Measurements from ENCODE around the gene MICALL2. TPM values are rescaled to one million over a fixed set of nuclear protein-coding genes. Genes with fewer than 3 reads are reported as not detected.
A peak's percentile ranks its signal among the peaks of the same experiment; 100 is the strongest.

Gene MICALL2
- total RNA-seq, 1 donor from 2014 or later, result 28.0 TPM

- peak; percentile 100 for DNase-seq
- H3K4me1 Mint-ChIP-seq (ENCODE audit: low read depth, unreplicated experiment), result peaks cover 3% of the 10 kb centered on the region
- H3K4me3 Mint-ChIP-seq (ENCODE audit: unreplicated experiment), result no peak overlapping the region
- no peak overlapping the region for H3K27ac Mint-ChIP-seq (ENCODE audit: unreplicated experiment)
- TF ChIP-seq CTCF (IDR thresholded peaks at IDR 0.05; ENCODE audit: partially characterized antibody, unreplicated experiment), result no peak
- H3K36me3 Mint-ChIP-seq (ENCODE audit: unreplicated experiment), result no peaks in the 10 kb centered on the region
- peaks cover 2% of the 10 kb centered on the region for H3K9me3 Mint-ChIP-seq (ENCODE audit: unreplicated experiment)
- peaks cover 3% of the 10 kb centered on the region for H3K27me3 Mint-ChIP-seq (ENCODE audit: unreplicated experiment)
Measured at GRCh38 chr7:1459512-1459892, 232 bp upstream of the MICALL2 start.

GRCh38 chr7:1457949-1458682, 1.2 kb downstream of the MICALL2 start:
- Mint-ChIP-seq H3K27ac (ENCODE audit: unreplicated experiment) (no peak overlapping the region), H3K4me1 (ENCODE audit: low read depth, unreplicated experiment) (peaks cover 6% of the 10 kb centered on the region), H3K27me3 (ENCODE audit: unreplicated experiment) (peaks cover 5% of the 10 kb centered on the region), H3K9me3 (ENCODE audit: unreplicated experiment) (peaks cover 2% of the 10 kb centered on the region), H3K36me3 (ENCODE audit: unreplicated experiment) (no peaks in the 10 kb centered on the region), H3K4me3 (ENCODE audit: unreplicated experiment) (peak overlapping the region; percentile 71)
- no peak for DNase-seq
- TF ChIP-seq CTCF (IDR thresholded peaks at IDR 0.05; ENCODE audit: partially characterized antibody, unreplicated experiment), result no peak

- DNase-seq, result no peak
- Mint-ChIP-seq H3K4me3 (ENCODE audit: unreplicated experiment) (no peak overlapping the region), H3K9me3 (ENCODE audit: unreplicated experiment) (peaks cover 2% of the 10 kb centered on the region), H3K4me1 (ENCODE audit: low read depth, unreplicated experiment) (peaks cover 11% of the 10 kb centered on the region), H3K27me3 (ENCODE audit: unreplicated experiment) (peaks cover 5% of the 10 kb centered on the region), H3K27ac (ENCODE audit: unreplicated experiment) (no peak overlapping the region), H3K36me3 (ENCODE audit: unreplicated experiment) (no peaks in the 10 kb centered on the region)
- no peak for TF ChIP-seq CTCF (IDR thresholded peaks at IDR 0.05; ENCODE audit: partially characterized antibody, unreplicated experiment)
Measured at GRCh38 chr7:1457059-1457948, 2.0 kb downstream of the MICALL2 start.

GRCh38 chr7:1455955-1456354, 3.3 kb downstream of the MICALL2 start:
- Mint-ChIP-seq H3K27me3 (ENCODE audit: unreplicated experiment) (peaks cover 5% of the 10 kb centered on the region), H3K4me3 (ENCODE audit: unreplicated experiment) (no peak overlapping the region), H3K27ac (ENCODE audit: unreplicated experiment) (no peak overlapping the region), H3K4me1 (ENCODE audit: low read depth, unreplicated experiment) (peaks cover 11% of the 10 kb centered on the region), H3K36me3 (ENCODE audit: unreplicated experiment) (no peaks in the 10 kb centered on the region), H3K9me3 (ENCODE audit: unreplicated experiment) (no peaks in the 10 kb centered on the region)
- no peak for TF ChIP-seq CTCF (IDR thresholded peaks at IDR 0.05; ENCODE audit: partially characterized antibody, unreplicated experiment)
- DNase-seq, result no peak
